ENCODE data around the gene ZWILCH.

DNA sequence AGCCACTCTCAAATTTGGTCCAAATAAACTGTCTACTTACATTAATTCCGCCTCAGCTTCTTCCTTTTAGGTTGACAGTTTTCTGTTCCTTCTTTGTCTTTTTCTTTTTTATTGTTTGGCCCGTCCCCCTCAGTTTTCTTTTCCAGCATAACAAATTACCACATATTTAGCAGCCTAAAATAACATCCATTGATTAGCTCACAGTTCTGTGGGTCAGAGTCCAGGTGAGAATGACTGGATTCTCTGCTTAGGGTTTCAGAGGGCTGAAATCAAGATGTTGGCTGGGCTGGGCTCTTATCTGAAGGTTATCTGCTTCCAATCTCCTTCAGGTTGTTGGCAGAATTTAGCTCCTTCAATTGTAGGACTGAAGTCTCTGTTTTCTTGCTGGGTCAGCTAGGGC is 85.3 kb downstream of the ZWILCH start:
- TF ChIP-seq POLR2A (IDR thresholded peaks at IDR 0.05; ENCODE audit: low read depth, low read length) (no peak), POLR2AphosphoS5 (IDR thresholded peaks at IDR 0.05; ENCODE audit: low read depth, low read length) (no peak), TAF1 (IDR thresholded peaks at IDR 0.05; ENCODE audit: borderline replicate concordance, low read depth, low read length) (no peak)

Measured in GM12892 (cell line).